NCI-H1105 treated with DMSO at 0.1 percent for 48 hours (cell line): Measurements from ENCODE around the gene WASF2.
A peak's percentile ranks its signal among the peaks of the same experiment; 100 is the strongest.
"Not testable (repeated sequence)": the region's sequence is repeated elsewhere in the genome, so short reads cannot be mapped to it uniquely, and the experiment has no call there.

Experiments
- DNase-seq: peaks from one replicate; lab custom pipeline; 2025; lab: John Stamatoyannopoulos, UW

WASF2 gene

GRCh38 chr1:27397749-27398148 lies 92.2 kb downstream of the WASF2 start:
- DNase-seq, result no peak

- no peak for DNase-seq
Measured at GRCh38 chr1:27397110-27397509, 92.9 kb downstream of the WASF2 start.

GRCh38 chr1:27395441-27396195 lies 94.3 kb downstream of the WASF2 start:
- peak; percentile 75 for DNase-seq

- DNase-seq, result no peak
Measured at GRCh38 chr1:27394925-27395324, 95.0 kb downstream of the WASF2 start.

- no peak for DNase-seq
Measured at GRCh38 chr1:27394282-27394658, 95.7 kb downstream of the WASF2 start.

- no peak for DNase-seq
Measured at GRCh38 chr1:27393641-27394281, 96.2 kb downstream of the WASF2 start.

GRCh38 chr1:27392778-27393635 lies 97.0 kb downstream of the WASF2 start:
- DNase-seq, result no peak

GRCh38 chr1:27392096-27392777 lies 97.7 kb downstream of the WASF2 start, which contains the start of gene GPR3:
Gene GPR3, plus strand, starts transcription at chr1:27392622. Its CDS starts 1,177 bp downstream, at chr1:27393799.
- peak; percentile 87 for DNase-seq

GRCh38 chr1:27391511-27392095 lies 98.4 kb downstream of the WASF2 start:
- peak; percentile 80 for DNase-seq

- DNase-seq, result peak; percentile 58
Measured at GRCh38 chr1:27388337-27389005, 101.5 kb downstream of the WASF2 start.

- DNase-seq, result not testable (repeated sequence)
Measured at GRCh38 chr1:27384797-27385196, 105.2 kb downstream of the WASF2 start.

- DNase-seq, result no peak
Measured at GRCh38 chr1:27383661-27384060, 106.3 kb downstream of the WASF2 start.

GRCh38 chr1:27383039-27383605 lies 106.8 kb downstream of the WASF2 start, which contains the start of gene CD164L2:
Gene CD164L2, minus strand, starts transcription at chr1:27383333. Its CDS starts 94 bp downstream, at chr1:27383239.
- no peak for DNase-seq

GRCh38 chr1:27381969-27382762 lies 107.8 kb downstream of the WASF2 start:
- DNase-seq, result no peak

- DNase-seq, result no peak
Measured at GRCh38 chr1:27380766-27381733, 108.9 kb downstream of the WASF2 start.

GRCh38 chr1:27380224-27380623 lies 109.7 kb downstream of the WASF2 start:
- DNase-seq, result no peak

- no peak for DNase-seq
Measured at GRCh38 chr1:27379564-27380122, 110.3 kb downstream of the WASF2 start.
